Endothelial cell of umbilical vein (primary cell): ENCODE measurements around the gene LBHD2. TPM values are rescaled to one million over a fixed set of nuclear protein-coding genes. Genes with fewer than 3 reads are reported as not detected.

Experiments used
- BruUV-seq: library from RNA; stranded (reverse); fragments of 400-500 nt; replicated peaks from 2 replicates; lab custom pipeline; 2021; lab: Mats Ljungman, UMichigan
- CTCF ChIA-PET: fragments of 300-600, 350-600 bp; sonication (Branson Sonifier 250); formaldehyde crosslinking; loops from one replicate; lab custom pipeline; 2021; ENCODE audit warnings: antibody characterized with exemption, inconsistent platforms; lab: Charles Lee
- POLR2A ChIA-PET: fragments of 300-600, 350-600 bp; sonication (Branson Sonifier 250); formaldehyde crosslinking; loops from one replicate; lab custom pipeline; 2021; ENCODE audit warnings: antibody characterized with exemption, inconsistent platforms; lab: Charles Lee
- DNase-seq: peaks from one replicate; pipeline ENCODE4 v3.0.0-alpha.2; 2011; ENCODE audit warnings: low read depth, low spot score
- FAIRE-seq: peaks from 2 replicates; lab custom pipeline; 2011; peaks lifted over from hg19 to GRCh38; lab: Jason Lieb, UNC
- H2AFZ ChIP-seq: 2 replicates; pipeline ENCODE4 v1.6.0; 2012; ENCODE audit warnings: low read depth, low read length, control low read depth, inconsistent platforms
- H3K27ac ChIP-seq: 2 replicates; pipeline ENCODE4 v1.5.1; 2011; ENCODE audit warnings: low read depth, mild to moderate bottlenecking, control low read depth, low read length, moderate library complexity; ENCODE audit not compliant: insufficient read depth
- H3K27me3 ChIP-seq, 2 experiments: 2 replicates each; pipeline versions ENCODE4 v1.6.0 to v1.6.1; 2011; ENCODE audit warnings: low read length in 2 of 2, mixed read lengths in 1 of 2; ENCODE audit not compliant: control insufficient read depth in 2 of 2, insufficient read depth in 2 of 2
- H3K36me3 ChIP-seq, 2 experiments: 2 replicates in 1 of 2; 3 replicates in 1 of 2; pipeline ENCODE4 v1.5.1; 2011; ENCODE audit warnings: low read length in 2 of 2, mild to moderate bottlenecking in 1 of 2, moderate library complexity in 1 of 2; ENCODE audit not compliant: control insufficient read depth in 2 of 2, insufficient read depth in 2 of 2; ENCODE audit errors: extremely low read depth in 1 of 2
- H3K4me1 ChIP-seq: 3 replicates; pipeline ENCODE4 v1.5.1; 2011; ENCODE audit warnings: mild to moderate bottlenecking, low read length; ENCODE audit not compliant: control insufficient read depth, insufficient read depth; ENCODE audit errors: extremely low read depth
- H3K4me2 ChIP-seq: 2 replicates; pipeline ENCODE4 v1.6.1; 2011; ENCODE audit warnings: low read length, control low read depth, mixed read lengths; ENCODE audit not compliant: insufficient read depth
- H3K4me3 ChIP-seq, 3 experiments: fragments of 200-600 bp in 1 of 3; sonication (generic), shearing (Covaris generic) in 1 of 3; replicated peaks in 1 of 3; 2 replicates each; pipeline ENCODE4 v1.5.1; 2011 to 2016; ENCODE audit warnings: control low read depth in 3 of 3, low read length in 3 of 3, mild to moderate bottlenecking in 2 of 3, inconsistent platforms in 1 of 3, low read depth in 1 of 3, moderate library complexity in 1 of 3; ENCODE audit not compliant: insufficient read depth in 1 of 3
- H3K79me2 ChIP-seq: 2 replicates; pipeline ENCODE4 v1.6.0; 2012; ENCODE audit warnings: low read length, inconsistent platforms; ENCODE audit not compliant: control insufficient read depth, insufficient read depth
- H3K9ac ChIP-seq: replicated peaks from 2 replicates; pipeline ENCODE3; 2011; ENCODE audit warnings: low read length, control low read depth; ENCODE audit not compliant: insufficient read depth; ENCODE audit errors: extremely low read depth
- H3K9me1 ChIP-seq: replicated peaks from 3 replicates; pipeline ENCODE4 v1.6.0; 2011; ENCODE audit warnings: mild to moderate bottlenecking, low read length; ENCODE audit not compliant: control insufficient read depth, insufficient read depth; ENCODE audit errors: extremely low read depth
- H3K9me3 ChIP-seq: replicated peaks from 2 replicates; pipeline ENCODE4 v1.5.1; 2012; ENCODE audit warnings: low read length, inconsistent platforms; ENCODE audit not compliant: control insufficient read depth, insufficient read depth
- H4K20me1 ChIP-seq: replicated peaks from 2 replicates; pipeline ENCODE3; 2011; ENCODE audit warnings: mild to moderate bottlenecking, low read length; ENCODE audit not compliant: control insufficient read depth, insufficient read depth; ENCODE audit errors: extremely low read depth
- CTCF ChIP-seq, 2 donors: IDR thresholded peaks; 1 replicate in 1 of 2; 2 replicates in 1 of 2; pipeline ENCODE4 v1.5.1; 2011; ENCODE audit warnings: low read length in 2 of 2, mild to moderate bottlenecking in 2 of 2, moderate library complexity in 2 of 2, control low read depth in 1 of 2, inconsistent platforms in 1 of 2, low read depth in 1 of 2; ENCODE audit not compliant: insufficient read depth in 1 of 2; ENCODE audit errors: extremely low read depth in 1 of 2
- EZH2 ChIP-seq: IDR thresholded peaks from 2 replicates; pipeline ENCODE4 v1.6.1; 2012; ENCODE audit warnings: borderline replicate concordance, low read depth, mild to moderate bottlenecking, moderate library complexity, low read length, inconsistent platforms; ENCODE audit not compliant: severe bottlenecking
- FOS ChIP-seq: IDR thresholded peaks from 2 replicates; pipeline ENCODE4 v1.6.1; 2011; ENCODE audit warnings: mild to moderate bottlenecking, low read length, moderate library complexity, borderline replicate concordance; ENCODE audit not compliant: insufficient read depth
- GATA2 ChIP-seq: IDR thresholded peaks from 2 replicates; pipeline ENCODE4 v1.7.0; 2011; ENCODE audit warnings: low read depth, mild to moderate bottlenecking, moderate library complexity, mixed read lengths, low read length; ENCODE audit not compliant: insufficient read length, insufficient read depth
- dilution Hi-C: fragments of 300-500 bp; cut with MboI; formaldehyde crosslinking; loops from one replicate; pipeline ENCODE4 v1.15.0; 2019; ENCODE audit warnings: low sequenced_read_pairs; ENCODE audit not compliant: extremely low pct_ligation_motif_present
- intact Hi-C: fragments of 100-400 bp; cut with micrococcal nuclease; formaldehyde crosslinking; loops from one replicate; pipeline ENCODE4 v1.10.0; 2022
- polyA plus RNA-seq, 4 experiments: library from polyadenylated mRNA; depleted of rRNA in 3 of 4; stranded (reverse) in 3 of 4; unstranded in 1 of 4; fragments of >200 nt; gene quantifications; 2 replicates each; pipeline versions ENCODE4 v1.2.1 to v1.2.3, GENCODE V29; 2011 to 2012; ENCODE audit warnings: missing spikeins in 1 of 4
- total RNA-seq: library from RNA; stranded (reverse); gene quantifications from 2 replicates; pipeline ENCODE4 v1.2.3, GENCODE V29; 2021

Gene LBHD2
- total and polyA plus RNA-seq, 2 donors (not counting 3 experiments of a cell fraction or from before 2014, with no cell fraction given) = not detected

GRCh38 chr14:103136388-103137271 lies 52.6 kb downstream of the LBHD2 start:
- Histone ChIP-seq H4K20me1 (no peaks in the 10 kb centered on the region), H3K9me3 (no peaks in the 10 kb centered on the region), H3K4me3 (no peak overlapping the region), H3K4me1 (no peaks in the 10 kb centered on the region), H3K79me2 (no peaks in the 10 kb centered on the region), H3K4me2 (no peak overlapping the region), H3K36me3 (peaks cover 0 to 18% of the 10 kb centered on the region in 2 experiments), H3K27ac (no peak overlapping the region), H3K9ac (no peak overlapping the region), H3K27me3 (peaks cover 12 to 18% of the 10 kb centered on the region in 2 experiments), H3K9me1 (no peaks in the 10 kb centered on the region), H2AFZ (no peak overlapping the region)
- CTCF ChIA-PET = interaction anchor here (0.6 to 13.7 kb wide), 4 partner anchors 10 to 84 kb away, joined by 3 to 219 read pairs (median 4); no protein-coding TSS in a partner anchor
- TF ChIP-seq FOS = peak; percentile 24
- TF ChIP-seq EZH2 = no peak
- no peak for TF ChIP-seq CTCF (IDR thresholded peaks at IDR 0.05; ENCODE audit: extremely low read depth in 1 of 2, insufficient read depth in 1 of 2, low read depth in 1 of 2, low read length in 2 of 2)
- no peak for TF ChIP-seq GATA2
- DNase-seq = no peak
- POLR2A ChIA-PET = no interaction called here
- FAIRE-seq = peak; percentile 31
- dilution Hi-C loops (no loop called here), intact Hi-C loops (no loop called here)
- TSS peak; percentile 58 for BruUV-seq
